ENCODE results near the gene HIBADH.

The HIBADH gene

GRCh38 chr7:27685893-27686292, 23.2 kb upstream of the HIBADH start:
- H3K27ac ChIP-seq (ENCODE audit: extremely low read depth, low read depth, low read length) = no peak overlapping the region
- TF ChIP-seq ZNF629 (tag by site-specific recombination; IDR thresholded peaks at IDR 0.05) (no peak), GLIS2 (tag by site-specific recombination; IDR thresholded peaks at IDR 0.05) (no peak), OVOL3 (tag by site-specific recombination; IDR thresholded peaks at IDR 0.05) (no peak), ZNF785 (tag by site-specific recombination; IDR thresholded peaks at IDR 0.05) (no peak), TCF7L2 (IDR thresholded peaks at IDR 0.05; ENCODE audit: borderline replicate concordance, low read depth, low read length) (no peak), ZNF146 (tag by site-specific recombination; IDR thresholded peaks at IDR 0.05) (no peak), ZNF274 (IDR thresholded peaks at IDR 0.05; ENCODE audit: low read length) (no peak), ZNF274 (tag by site-specific recombination; IDR thresholded peaks at IDR 0.05; ENCODE audit: borderline replicate concordance) (no peak), REST (tag by site-specific recombination; IDR thresholded peaks at IDR 0.05) (no peak), ZNF140 (tag by site-specific recombination; IDR thresholded peaks at IDR 0.05) (no peak), ZBTB26 (tag by site-specific recombination; optimal IDR thresholded peaks at IDR 0.05) (no peak), ZNF692 (tag by site-specific recombination; IDR thresholded peaks at IDR 0.05) (no peak), ZNF664 (tag by site-specific recombination; IDR thresholded peaks at IDR 0.05) (no peak)
- H3K4me1 ChIP-seq (ENCODE audit: control insufficient read depth, insufficient read depth, low read length) = no peaks in the 10 kb centered on the region
- CTCF ChIA-PET = interaction anchor here (1.3 to 1.5 kb wide), 2 partner anchors 376 to 408 kb away, joined by 3 read pairs; no protein-coding TSS in a partner anchor
- POLR2A ChIA-PET = no interaction called here
- H3K36me3 ChIP-seq (ENCODE audit: control insufficient read depth in 2 of 2, insufficient read depth in 1 of 2, low read length in 2 of 2) = no peaks in the 10 kb centered on the region
- no peaks in the 10 kb centered on the region for H3K9me3 ChIP-seq (ENCODE audit: control insufficient read depth, insufficient read depth, low read depth, low read length)
- H3K4me3 ChIP-seq (ENCODE audit: low read depth, low read length) = no peak overlapping the region

- POLR2A ChIA-PET = no interaction called here
- Histone ChIP-seq H3K9me3 (ENCODE audit: control insufficient read depth, insufficient read depth, low read depth, low read length) (no peaks in the 10 kb centered on the region), H3K4me1 (ENCODE audit: control insufficient read depth, insufficient read depth, low read length) (no peaks in the 10 kb centered on the region), H3K36me3 (ENCODE audit: control insufficient read depth in 2 of 2, insufficient read depth in 1 of 2, low read length in 2 of 2) (no peaks in the 10 kb centered on the region), H3K27ac (ENCODE audit: extremely low read depth, low read depth, low read length) (no peak overlapping the region), H3K4me3 (ENCODE audit: low read depth, low read length) (no peak overlapping the region)
- TF ChIP-seq ZBTB17 (tag by site-specific recombination; IDR thresholded peaks at IDR 0.05) = no peak
- no peak for TF ChIP-seq ZNF791 (tag by site-specific recombination; IDR thresholded peaks at IDR 0.05)
- TF ChIP-seq KLF8 (tag by site-specific recombination; IDR thresholded peaks at IDR 0.05) = no peak
- TF ChIP-seq ZNF138 (tag by site-specific recombination; IDR thresholded peaks at IDR 0.05; ENCODE audit: borderline replicate concordance) = no peak
- no peak for TF ChIP-seq ZNF121 (tag by site-specific recombination; IDR thresholded peaks at IDR 0.05)
- CTCF ChIA-PET = no interaction called here
Observed at GRCh38 chr7:27685209-27685608, 22.5 kb upstream of the HIBADH start.

Data from HEK293 (cell line).